ENCODE results near the gene UBE4A.

UBE4A gene

DNA sequence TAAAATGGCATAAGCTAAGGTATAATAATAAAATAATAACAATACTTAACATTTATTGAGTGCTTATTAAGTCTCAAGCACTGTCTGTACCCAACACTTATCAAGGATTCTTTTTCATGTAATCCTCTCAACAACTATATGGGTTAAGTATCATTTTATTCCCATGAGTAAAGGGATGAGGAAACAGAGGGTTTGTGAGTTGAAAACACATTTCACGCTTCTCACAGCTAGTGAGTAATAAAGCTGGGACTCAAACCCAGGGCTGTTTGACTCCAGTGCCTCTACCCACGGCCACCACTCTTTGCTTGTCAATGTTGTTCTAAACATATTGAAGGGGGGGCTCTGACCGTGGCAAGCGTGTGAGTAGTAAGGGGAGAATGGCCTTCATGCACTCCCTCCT lies 46.2 kb upstream of the UBE4A start:
- TF ChIP-seq, protein P1, sequence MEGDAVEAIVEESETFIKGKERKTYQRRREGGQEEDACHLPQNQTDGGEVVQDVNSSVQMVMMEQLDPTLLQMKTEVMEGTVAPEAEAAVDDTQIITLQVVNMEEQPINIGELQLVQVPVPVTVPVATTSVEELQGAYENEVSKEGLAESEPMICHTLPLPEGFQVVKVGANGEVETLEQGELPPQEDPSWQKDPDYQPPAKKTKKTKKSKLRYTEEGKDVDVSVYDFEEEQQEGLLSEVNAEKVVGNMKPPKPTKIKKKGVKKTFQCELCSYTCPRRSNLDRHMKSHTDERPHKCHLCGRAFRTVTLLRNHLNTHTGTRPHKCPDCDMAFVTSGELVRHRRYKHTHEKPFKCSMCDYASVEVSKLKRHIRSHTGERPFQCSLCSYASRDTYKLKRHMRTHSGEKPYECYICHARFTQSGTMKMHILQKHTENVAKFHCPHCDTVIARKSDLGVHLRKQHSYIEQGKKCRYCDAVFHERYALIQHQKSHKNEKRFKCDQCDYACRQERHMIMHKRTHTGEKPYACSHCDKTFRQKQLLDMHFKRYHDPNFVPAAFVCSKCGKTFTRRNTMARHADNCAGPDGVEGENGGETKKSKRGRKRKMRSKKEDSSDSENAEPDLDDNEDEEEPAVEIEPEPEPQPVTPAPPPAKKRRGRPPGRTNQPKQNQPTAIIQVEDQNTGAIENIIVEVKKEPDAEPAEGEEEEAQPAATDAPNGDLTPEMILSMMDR (IDR thresholded peaks at IDR 0.05; ENCODE audit: insufficient read depth, low read length, poor library complexity, severe bottlenecking) = no peak
- no peak overlapping the region for H3K4me3 ChIP-seq (replicated peaks; ENCODE audit: low read depth, low read length)
- H3K36me3 ChIP-seq (ENCODE audit: control insufficient read depth, insufficient read depth, low read length) = no peaks in the 10 kb centered on the region
- no peak for DNase-seq (ENCODE audit: extremely low read depth, insufficient read length)
- peaks cover 1% of the 10 kb centered on the region for H3K27me3 ChIP-seq (replicated peaks; ENCODE audit: control insufficient read depth, insufficient read depth, low read length)

DNA sequence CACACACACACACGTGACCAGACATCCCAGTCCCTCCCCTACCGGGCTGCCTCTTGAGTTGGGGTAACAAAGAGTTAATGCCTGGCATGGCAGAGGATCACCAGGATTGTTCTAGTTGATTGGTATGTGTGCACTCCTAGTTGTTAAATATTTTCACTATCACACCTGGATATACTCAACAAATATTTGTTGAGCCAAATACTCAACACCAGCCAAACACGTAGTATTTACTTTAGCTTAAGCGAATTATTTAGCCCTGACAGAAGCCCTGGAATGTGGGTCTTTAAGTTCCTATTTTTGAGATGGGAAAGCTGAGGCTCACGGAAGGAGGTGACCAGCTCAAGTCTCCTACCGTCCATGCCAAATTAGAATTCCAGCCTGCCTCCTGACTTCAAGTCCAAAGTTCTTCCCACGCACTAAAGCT lies 44.4 kb upstream of the UBE4A start:
- TF ChIP-seq, protein P1 (IDR thresholded peaks at IDR 0.05; ENCODE audit: insufficient read depth, low read length, poor library complexity, severe bottlenecking) = no peak
- Histone ChIP-seq H3K4me3 (replicated peaks; ENCODE audit: low read depth, low read length) (no peak overlapping the region), H3K27me3 (replicated peaks; ENCODE audit: control insufficient read depth, insufficient read depth, low read length) (peaks cover 1% of the 10 kb centered on the region), H3K36me3 (ENCODE audit: control insufficient read depth, insufficient read depth, low read length) (no peaks in the 10 kb centered on the region)
- no peak for DNase-seq (ENCODE audit: extremely low read depth, insufficient read length)

DNA sequence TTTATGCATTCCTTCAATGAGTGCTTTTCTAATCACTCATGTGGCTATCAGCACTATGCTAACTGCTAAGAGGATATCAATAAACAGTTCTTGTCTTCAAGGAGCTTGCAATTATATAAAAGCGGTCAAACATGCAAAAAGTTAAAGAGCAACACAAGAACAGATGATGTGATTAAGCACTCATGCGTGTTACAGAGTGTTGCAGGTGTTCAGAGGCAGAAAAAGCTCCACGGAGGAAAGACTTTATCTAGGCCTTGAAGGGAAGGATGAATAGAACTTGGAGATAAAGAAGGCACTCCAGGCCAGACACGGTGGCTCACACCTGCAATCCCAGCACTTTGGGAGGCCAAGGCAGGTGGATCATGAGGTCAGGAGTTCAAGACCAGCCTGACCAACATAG lies 41.3 kb upstream of the UBE4A start:
- Histone ChIP-seq H3K36me3 (ENCODE audit: control insufficient read depth, insufficient read depth, low read length) (no peaks in the 10 kb centered on the region), H3K4me3 (replicated peaks; ENCODE audit: low read depth, low read length) (no peak overlapping the region), H3K27me3 (replicated peaks; ENCODE audit: control insufficient read depth, insufficient read depth, low read length) (no peaks in the 10 kb centered on the region; the same call in none of the 2 replicates)
- no peak for DNase-seq (ENCODE audit: extremely low read depth, insufficient read length)
- TF ChIP-seq, protein P1 (IDR thresholded peaks at IDR 0.05; ENCODE audit: insufficient read depth, low read length, poor library complexity, severe bottlenecking) = no peak

DNA sequence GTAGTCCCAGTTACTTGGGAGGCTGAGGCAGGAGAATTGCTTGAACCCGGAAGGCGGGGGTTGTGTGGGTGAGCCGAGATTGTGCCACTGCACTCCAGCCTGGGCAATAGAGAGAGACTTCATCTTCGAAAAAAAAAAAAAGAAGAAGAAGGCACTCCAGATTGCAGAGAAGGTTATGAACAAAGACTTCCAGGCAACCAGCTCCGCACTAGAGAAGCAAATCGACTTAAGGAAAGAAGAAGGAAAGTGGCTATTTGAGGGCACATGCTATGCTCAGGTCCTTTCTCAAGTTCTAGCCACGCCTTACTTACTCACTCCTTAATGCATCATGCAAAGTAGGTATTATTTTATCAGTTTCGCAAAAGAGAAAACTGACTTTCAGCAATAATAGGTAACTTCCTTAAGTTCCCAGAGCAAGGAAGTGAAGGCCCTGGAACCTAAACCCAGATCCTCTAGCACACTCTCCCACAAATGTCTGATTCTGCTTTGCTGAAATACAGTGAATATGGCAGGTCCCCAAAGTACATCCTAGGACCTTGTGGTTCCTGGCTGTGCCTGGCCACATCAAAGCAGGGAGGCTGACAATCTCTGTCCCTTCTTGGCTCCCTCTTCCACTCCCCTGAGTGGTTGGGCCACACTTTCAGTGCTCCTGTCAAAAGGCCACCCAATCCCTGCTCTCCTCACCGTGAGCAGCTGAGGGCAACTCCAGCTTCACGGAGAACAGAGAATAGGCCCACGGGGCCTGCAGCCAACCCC lies 40.6 kb upstream of the UBE4A start:
- TF ChIP-seq, protein P1 (IDR thresholded peaks at IDR 0.05; ENCODE audit: insufficient read depth, low read length, poor library complexity, severe bottlenecking) = no peak
- no peaks in the 10 kb centered on the region for H3K36me3 ChIP-seq (ENCODE audit: control insufficient read depth, insufficient read depth, low read length)
- DNase-seq (ENCODE audit: extremely low read depth, insufficient read length) = no peak
- no peak overlapping the region for H3K4me3 ChIP-seq (replicated peaks; ENCODE audit: low read depth, low read length)
- H3K27me3 ChIP-seq (replicated peaks; ENCODE audit: control insufficient read depth, insufficient read depth, low read length) = no peaks in the 10 kb centered on the region; the same call in 1 of the 2 replicates

DNA sequence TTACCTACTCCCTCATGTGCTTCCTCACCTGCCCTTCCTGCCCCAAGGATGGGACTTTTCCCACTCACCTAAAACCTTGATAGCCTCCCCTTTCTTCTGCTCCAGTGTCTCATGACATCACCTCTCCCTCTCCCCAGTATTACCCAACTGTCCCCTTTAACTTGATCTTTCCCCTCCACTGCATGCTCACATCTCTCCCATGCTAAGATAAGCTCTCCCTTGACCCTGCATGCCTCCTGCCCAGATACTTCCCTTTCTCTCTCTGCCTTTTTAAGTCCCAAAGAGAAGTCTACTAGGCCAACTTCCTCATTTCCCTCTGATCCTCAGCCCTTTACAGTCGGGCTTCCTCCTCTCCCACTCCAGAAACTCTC lies 40.1 kb upstream of the UBE4A start:
- no peaks in the 10 kb centered on the region for H3K36me3 ChIP-seq (ENCODE audit: control insufficient read depth, insufficient read depth, low read length)

More for the DNA sequence above, 40.1 kb upstream of the UBE4A start:
- Histone ChIP-seq H3K27me3 (replicated peaks; ENCODE audit: control insufficient read depth, insufficient read depth, low read length) (no peaks in the 10 kb centered on the region; the same call in 1 of the 2 replicates), H3K4me3 (replicated peaks; ENCODE audit: low read depth, low read length) (no peak overlapping the region)
- DNase-seq (ENCODE audit: extremely low read depth, insufficient read length) = no peak
- TF ChIP-seq, protein P1 (IDR thresholded peaks at IDR 0.05; ENCODE audit: insufficient read depth, low read length, poor library complexity, severe bottlenecking) = no peak
